Measurements from ENCODE around the gene MMP12.

- TF ChIP-seq CTCF (IDR thresholded peaks at IDR 0.05) (peak in 1 of 3 donors; percentile 41), POLR2A (IDR thresholded peaks at IDR 0.05) (no peak), POLR2AphosphoS5 (IDR thresholded peaks at IDR 0.05) (no peak)
These were observed 39.7 kb upstream of the MMP12 start for GRCh38 chr11:102914238-102915043.

All from breast epithelium (tissue), 3 donors.